ENCODE results near the gene PRPF38B. TPM values are rescaled to one million over a fixed set of nuclear protein-coding genes. Genes with fewer than 3 reads are reported as not detected.

The PRPF38B gene
- total RNA-seq, 1 donor from 2014 or later, result 36.9 TPM

- Mint-ChIP-seq H3K36me3 (ENCODE audit: low read depth, unreplicated experiment) (no peaks in the 10 kb centered on the region), H3K27ac (ENCODE audit: unreplicated experiment) (no peak overlapping the region), H3K9me3 (ENCODE audit: unreplicated experiment) (no peaks in the 10 kb centered on the region), H3K4me1 (ENCODE audit: low read depth, unreplicated experiment) (peaks cover 2% of the 10 kb centered on the region), H3K4me3 (ENCODE audit: unreplicated experiment) (no peak overlapping the region), H3K27me3 (ENCODE audit: low read depth, unreplicated experiment) (no peaks in the 10 kb centered on the region)
- no peak overlapping the region for H3K4me2 ChIP-seq (ENCODE audit: low read length)
- no peak overlapping the region for H2AFZ ChIP-seq (ENCODE audit: low read depth, low read length)
- no peak overlapping the region for H3K9ac ChIP-seq (ENCODE audit: low read length)
- no peaks in the 10 kb centered on the region for H3K4me1 ChIP-seq (ENCODE audit: insufficient read depth, low read length)
- no peaks in the 10 kb centered on the region for H4K20me1 ChIP-seq (ENCODE audit: insufficient read depth, low read length)
- peaks cover 2% of the 10 kb centered on the region for H3K27me3 ChIP-seq (ENCODE audit: insufficient read depth, low read length)
- no peak overlapping the region for H3K27ac ChIP-seq (ENCODE audit: low read depth, low read length)
- no peak for DNase-seq (ENCODE audit: low read depth)
- no peak for FAIRE-seq
- no peaks in the 10 kb centered on the region for H3K9me3 ChIP-seq (ENCODE audit: insufficient read depth, low read depth, low read length)
- no peak for TF ChIP-seq EZH2 (IDR thresholded peaks at IDR 0.05; ENCODE audit: insufficient read depth, low read length)
- TF ChIP-seq, protein P1, sequence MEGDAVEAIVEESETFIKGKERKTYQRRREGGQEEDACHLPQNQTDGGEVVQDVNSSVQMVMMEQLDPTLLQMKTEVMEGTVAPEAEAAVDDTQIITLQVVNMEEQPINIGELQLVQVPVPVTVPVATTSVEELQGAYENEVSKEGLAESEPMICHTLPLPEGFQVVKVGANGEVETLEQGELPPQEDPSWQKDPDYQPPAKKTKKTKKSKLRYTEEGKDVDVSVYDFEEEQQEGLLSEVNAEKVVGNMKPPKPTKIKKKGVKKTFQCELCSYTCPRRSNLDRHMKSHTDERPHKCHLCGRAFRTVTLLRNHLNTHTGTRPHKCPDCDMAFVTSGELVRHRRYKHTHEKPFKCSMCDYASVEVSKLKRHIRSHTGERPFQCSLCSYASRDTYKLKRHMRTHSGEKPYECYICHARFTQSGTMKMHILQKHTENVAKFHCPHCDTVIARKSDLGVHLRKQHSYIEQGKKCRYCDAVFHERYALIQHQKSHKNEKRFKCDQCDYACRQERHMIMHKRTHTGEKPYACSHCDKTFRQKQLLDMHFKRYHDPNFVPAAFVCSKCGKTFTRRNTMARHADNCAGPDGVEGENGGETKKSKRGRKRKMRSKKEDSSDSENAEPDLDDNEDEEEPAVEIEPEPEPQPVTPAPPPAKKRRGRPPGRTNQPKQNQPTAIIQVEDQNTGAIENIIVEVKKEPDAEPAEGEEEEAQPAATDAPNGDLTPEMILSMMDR (IDR thresholded peaks at IDR 0.05; ENCODE audit: insufficient read depth, low read depth, low read length), result no peak
- no peaks in the 10 kb centered on the region for H3K36me3 ChIP-seq (ENCODE audit: insufficient read depth, low read length)
- no peaks in the 10 kb centered on the region for H3K79me2 ChIP-seq (ENCODE audit: insufficient read depth, low read length)
- no peak overlapping the region for H3K4me3 ChIP-seq (ENCODE audit: insufficient read depth, low read depth, low read length)
Measured at GRCh38 chr1:108668777-108669176, 23.3 kb upstream of the PRPF38B start.

- no peaks in the 10 kb centered on the region for H3K36me3 ChIP-seq (ENCODE audit: insufficient read depth, low read length)
- peaks cover 2% of the 10 kb centered on the region for H3K27me3 ChIP-seq (ENCODE audit: insufficient read depth, low read length)
- H3K9me3 Mint-ChIP-seq (ENCODE audit: unreplicated experiment), result peaks cover 4% of the 10 kb centered on the region
- H3K27ac Mint-ChIP-seq (ENCODE audit: unreplicated experiment), result no peak overlapping the region
- H3K36me3 Mint-ChIP-seq (ENCODE audit: low read depth, unreplicated experiment), result no peaks in the 10 kb centered on the region
- FAIRE-seq (no peak), DNase-seq (ENCODE audit: low read depth) (no peak)
- no peak overlapping the region for H3K27ac ChIP-seq (ENCODE audit: low read depth, low read length)
- no peaks in the 10 kb centered on the region for H3K27me3 Mint-ChIP-seq (ENCODE audit: low read depth, unreplicated experiment)
- no peaks in the 10 kb centered on the region for H3K79me2 ChIP-seq (ENCODE audit: insufficient read depth, low read length)
- H3K9ac ChIP-seq (ENCODE audit: low read length), result no peak overlapping the region
- H3K4me1 ChIP-seq (ENCODE audit: insufficient read depth, low read length), result no peaks in the 10 kb centered on the region
- H3K4me3 ChIP-seq (ENCODE audit: insufficient read depth, low read depth, low read length), result no peak overlapping the region
- no peak overlapping the region for H3K4me2 ChIP-seq (ENCODE audit: low read length)
- H2AFZ ChIP-seq (ENCODE audit: low read depth, low read length), result no peak overlapping the region
- H4K20me1 ChIP-seq (ENCODE audit: insufficient read depth, low read length), result no peaks in the 10 kb centered on the region
- H3K9me3 ChIP-seq (ENCODE audit: insufficient read depth, low read depth, low read length), result no peaks in the 10 kb centered on the region
- no peak overlapping the region for H3K4me3 Mint-ChIP-seq (ENCODE audit: unreplicated experiment)
- TF ChIP-seq EZH2 (IDR thresholded peaks at IDR 0.05; ENCODE audit: insufficient read depth, low read length), result no peak
- TF ChIP-seq, protein P1 (IDR thresholded peaks at IDR 0.05; ENCODE audit: insufficient read depth, low read depth, low read length), result no peak
- peaks cover 2% of the 10 kb centered on the region for H3K4me1 Mint-ChIP-seq (ENCODE audit: low read depth, unreplicated experiment)
Measured at GRCh38 chr1:108669679-108670078, 22.4 kb upstream of the PRPF38B start.

- H3K9me3 ChIP-seq (ENCODE audit: insufficient read depth, low read depth, low read length), result no peaks in the 10 kb centered on the region
- H3K4me1 Mint-ChIP-seq (ENCODE audit: low read depth, unreplicated experiment), result peaks cover 2% of the 10 kb centered on the region
- H3K27ac ChIP-seq (ENCODE audit: low read depth, low read length), result no peak overlapping the region
- H4K20me1 ChIP-seq (ENCODE audit: insufficient read depth, low read length), result no peaks in the 10 kb centered on the region
- no peak overlapping the region for H3K4me2 ChIP-seq (ENCODE audit: low read length)
- no peaks in the 10 kb centered on the region for H3K36me3 ChIP-seq (ENCODE audit: insufficient read depth, low read length)
- peaks cover 2% of the 10 kb centered on the region for H3K27me3 ChIP-seq (ENCODE audit: insufficient read depth, low read length)
- no peaks in the 10 kb centered on the region for H3K36me3 Mint-ChIP-seq (ENCODE audit: low read depth, unreplicated experiment)
- no peak overlapping the region for H2AFZ ChIP-seq (ENCODE audit: low read depth, low read length)
- H3K4me3 ChIP-seq (ENCODE audit: insufficient read depth, low read depth, low read length), result no peak overlapping the region
- no peaks in the 10 kb centered on the region for H3K4me1 ChIP-seq (ENCODE audit: insufficient read depth, low read length)
- TF ChIP-seq EZH2 (IDR thresholded peaks at IDR 0.05; ENCODE audit: insufficient read depth, low read length), result no peak
- TF ChIP-seq, protein P1 (IDR thresholded peaks at IDR 0.05; ENCODE audit: insufficient read depth, low read depth, low read length), result no peak
- no peak overlapping the region for H3K27ac Mint-ChIP-seq (ENCODE audit: unreplicated experiment)
- no peaks in the 10 kb centered on the region for H3K27me3 Mint-ChIP-seq (ENCODE audit: low read depth, unreplicated experiment)
- no peak for DNase-seq (ENCODE audit: low read depth)
- no peak for FAIRE-seq
- peak overlapping the region; percentile 51 for H3K4me3 Mint-ChIP-seq (ENCODE audit: unreplicated experiment)
- no peak overlapping the region for H3K9ac ChIP-seq (ENCODE audit: low read length)
- peaks cover 6% of the 10 kb centered on the region for H3K9me3 Mint-ChIP-seq (ENCODE audit: unreplicated experiment)
- no peaks in the 10 kb centered on the region for H3K79me2 ChIP-seq (ENCODE audit: insufficient read depth, low read length)
Measured at GRCh38 chr1:108670131-108670773, 21.9 kb upstream of the PRPF38B start.
